H1 (cell line): ENCODE results near the gene MIER3. TPM values are rescaled to one million over a fixed set of nuclear protein-coding genes. Genes with fewer than 3 reads are reported as not detected.

Experiments
- CTCF ChIA-PET: fragments of 300-600 bp; sonication (Branson Sonifier 250); formaldehyde crosslinking; loops from one replicate; lab custom pipeline; 2021; ENCODE audit not compliant: partially characterized antibody; lab: Charles Lee
- POLR2A ChIA-PET: fragments of 300-600 bp; sonication (Branson Sonifier 250); formaldehyde crosslinking; loops from one replicate; lab custom pipeline; 2021; ENCODE audit warnings: inconsistent platforms; ENCODE audit not compliant: partially characterized antibody; lab: Charles Lee
- DNase-seq, 2 experiments: peaks; one replicate each; pipeline versions ENCODE4 v3.0.0 to v3.0.0-alpha.2; 2010 to 2022; ENCODE audit warnings: low spot score in 2 of 2, low read depth in 1 of 2, mixed read lengths in 1 of 2
- FAIRE-seq: peaks from 2 replicates; lab custom pipeline; 2011; peaks lifted over from hg19 to GRCh38; lab: Jason Lieb, UNC
- H2AFZ ChIP-seq: 2 replicates; pipeline ENCODE4 v1.8.1; 2012; ENCODE audit warnings: low read length, inconsistent platforms
- H2AK5ac ChIP-seq: 2 replicates; pipeline ENCODE4 v1.6.1; 2013; ENCODE audit warnings: low read depth, low read length
- H2BK120ac ChIP-seq: replicated peaks from 2 replicates; pipeline ENCODE3; 2013; ENCODE audit warnings: low read depth, low read length, inconsistent platforms
- H2BK12ac ChIP-seq: 2 replicates; pipeline ENCODE4 v1.6.1; 2013; ENCODE audit warnings: low read depth, low read length
- H2BK15ac ChIP-seq: 2 replicates; pipeline ENCODE4 v1.6.1; 2013; ENCODE audit warnings: low read length
- H2BK20ac ChIP-seq: 2 replicates; pipeline ENCODE4 v1.6.1; 2013; ENCODE audit warnings: low read length
- H2BK5ac ChIP-seq: 2 replicates; pipeline ENCODE4 v1.6.1; 2013; ENCODE audit warnings: low read depth, low read length
- H3K14ac ChIP-seq: 2 replicates; pipeline ENCODE4 v1.6.1; 2013; ENCODE audit warnings: inconsistent platforms; ENCODE audit not compliant: insufficient read length
- H3K18ac ChIP-seq: 2 replicates; pipeline ENCODE4 v1.6.1; 2013; ENCODE audit warnings: low read length; ENCODE audit errors: extremely low read depth
- H3K23ac ChIP-seq: 2 replicates; pipeline ENCODE4 v1.6.1; 2013; ENCODE audit warnings: inconsistent platforms; ENCODE audit not compliant: insufficient read length
- H3K23me2 ChIP-seq: 2 replicates; pipeline ENCODE4 v1.6.1; 2013; ENCODE audit warnings: low read depth, low read length
- H3K27ac ChIP-seq: 2 replicates; pipeline ENCODE4 v1.6.1; 2011; ENCODE audit warnings: low read depth, low read length, inconsistent platforms
- H3K27me3 ChIP-seq, 4 experiments: replicated peaks in 1 of 4; 1 replicate in 1 of 4; 2 replicates in 3 of 4; pipeline versions ENCODE4 v1.6.1 to v1.8.1; 2011 to 2013; ENCODE audit warnings: low read length in 3 of 4, mild to moderate bottlenecking in 3 of 4, inconsistent platforms in 2 of 4, mixed read lengths in 2 of 4, moderate library complexity in 1 of 4; ENCODE audit not compliant: control insufficient read depth in 3 of 4, insufficient read depth in 3 of 4; ENCODE audit errors: extremely low read depth in 1 of 4
- H3K36me3 ChIP-seq, 4 experiments: 2 replicates each; pipeline versions ENCODE4 v1.6.1 to v1.8.1; 2011 to 2013; ENCODE audit warnings: mild to moderate bottlenecking in 4 of 4, low read length in 3 of 4, moderate library complexity in 2 of 4, control low read depth in 1 of 4, inconsistent platforms in 1 of 4; ENCODE audit not compliant: insufficient read depth in 4 of 4, control insufficient read depth in 2 of 4
- H3K4ac ChIP-seq: replicated peaks from 2 replicates; pipeline ENCODE3; 2013; ENCODE audit warnings: low read length, low read depth, mixed read lengths, inconsistent platforms; ENCODE audit not compliant: insufficient read length
- H3K4me1 ChIP-seq, 4 experiments: replicated peaks in 1 of 4; 1 replicate in 1 of 4; 2 replicates in 3 of 4; pipeline versions ENCODE4 v1.6.1 to v1.8.1; 2011 to 2013; ENCODE audit warnings: low read length in 3 of 4, inconsistent platforms in 2 of 4, mixed read lengths in 1 of 4; ENCODE audit not compliant: insufficient read depth in 4 of 4, control insufficient read depth in 3 of 4
- H3K4me2 ChIP-seq, 2 experiments: 2 replicates each; pipeline versions ENCODE4 v1.6.1 to v1.8.1; 2011 to 2013; ENCODE audit warnings: low read depth in 2 of 2, low read length in 2 of 2, control low read depth in 1 of 2, inconsistent platforms in 1 of 2, mild to moderate bottlenecking in 1 of 2; ENCODE audit not compliant: insufficient read depth in 1 of 2
- H3K4me3 ChIP-seq, 4 experiments: fragments of 200-600, 300-600 bp in 1 of 4; sonication (generic), shearing (Covaris generic), sonication (Bioruptor Twin) in 1 of 4; 2 replicates each; pipeline versions ENCODE4 v1.5.1 to v1.8.1; 2011 to 2016; ENCODE audit warnings: low read length in 4 of 4, low read depth in 3 of 4, control low read depth in 2 of 4, inconsistent platforms in 2 of 4, mild to moderate bottlenecking in 2 of 4, mixed read lengths in 1 of 4, moderate library complexity in 1 of 4; ENCODE audit not compliant: insufficient read depth in 2 of 4; ENCODE audit errors: extremely low read depth in 1 of 4
- H3K56ac ChIP-seq: replicated peaks from 2 replicates; pipeline ENCODE3; 2013; ENCODE audit warnings: low read depth, mild to moderate bottlenecking, mixed read lengths, low read length, inconsistent platforms; ENCODE audit not compliant: insufficient read length
- H3K79me1 ChIP-seq: 2 replicates; pipeline ENCODE4 v1.6.1; 2013; ENCODE audit warnings: low read depth, low read length, control low read depth
- H3K79me2 ChIP-seq, 2 experiments: 2 replicates each; pipeline versions ENCODE4 v1.6.1 to v1.8.1; 2012 to 2013; ENCODE audit warnings: low read length in 2 of 2, mild to moderate bottlenecking in 2 of 2, inconsistent platforms in 1 of 2; ENCODE audit not compliant: insufficient read depth in 2 of 2, control insufficient read depth in 1 of 2
- H3K9ac ChIP-seq, 4 experiments: replicated peaks in 1 of 4; 1 replicate in 1 of 4; 2 replicates in 3 of 4; pipeline versions ENCODE4 v1.6.1 to v1.8.1; 2011 to 2013; ENCODE audit warnings: low read depth in 3 of 4, low read length in 3 of 4, control low read depth in 2 of 4, mild to moderate bottlenecking in 2 of 4, moderate library complexity in 2 of 4, inconsistent platforms in 1 of 4; ENCODE audit errors: extremely low read depth in 1 of 4
- H3K9me3 ChIP-seq, 2 experiments: 2 replicates each; pipeline versions ENCODE4 v1.6.1 to v1.8.1; 2012 to 2013; ENCODE audit warnings: mild to moderate bottlenecking in 2 of 2, moderate library complexity in 2 of 2, control low read depth in 1 of 2, inconsistent platforms in 1 of 2, low read depth in 1 of 2, low read length in 1 of 2, mixed read lengths in 1 of 2; ENCODE audit not compliant: insufficient read depth in 2 of 2
- H4K20me1 ChIP-seq, 2 experiments: replicated peaks in 1 of 2; 2 replicates each; pipeline versions ENCODE3 to v1.8.1; 2011 to 2013; ENCODE audit warnings: inconsistent platforms in 2 of 2, low read length in 2 of 2, mild to moderate bottlenecking in 1 of 2; ENCODE audit not compliant: insufficient read depth in 2 of 2, control insufficient read depth in 1 of 2
- H4K5ac ChIP-seq: 2 replicates; pipeline ENCODE4 v1.6.1; 2013; ENCODE audit warnings: low read length, low read depth, mixed read lengths, inconsistent platforms; ENCODE audit not compliant: insufficient read length
- H4K8ac ChIP-seq: 2 replicates; pipeline ENCODE4 v1.8.0; 2013; ENCODE audit warnings: mild to moderate bottlenecking, moderate library complexity, low read length, inconsistent platforms; ENCODE audit not compliant: insufficient read depth; ENCODE audit errors: extremely low read depth
- H4K91ac ChIP-seq: replicated peaks from 2 replicates; pipeline ENCODE3; 2013; ENCODE audit warnings: low read length, mixed read lengths, inconsistent platforms; ENCODE audit not compliant: insufficient read length
- BCL11A ChIP-seq, 2 experiments: IDR thresholded peaks; one replicate each; pipeline ENCODE4 v1.6.1; 2011; ENCODE audit warnings: low read depth in 2 of 2, low read length in 2 of 2, mild to moderate bottlenecking in 2 of 2
- FOSL1 ChIP-seq: IDR thresholded peaks from 2 replicates; pipeline ENCODE4 v1.6.1; 2011; ENCODE audit warnings: mild to moderate bottlenecking, low read depth, low read length, moderate library complexity; ENCODE audit not compliant: insufficient read depth
- GTF2F1 ChIP-seq: IDR thresholded peaks from 2 replicates; pipeline ENCODE4 v1.6.1; 2012; ENCODE audit warnings: low read depth, low read length, improper control_type of control experiment, borderline replicate concordance
- JUND ChIP-seq: IDR thresholded peaks from 2 replicates; pipeline ENCODE4 v1.6.1; 2011; ENCODE audit warnings: mild to moderate bottlenecking, improper control_type of control experiment, low read length
- MAFK ChIP-seq: IDR thresholded peaks from 2 replicates; pipeline ENCODE4 v1.6.1; 2012; ENCODE audit warnings: low read depth, mild to moderate bottlenecking, improper control_type of control experiment, low read length
- MAX ChIP-seq: IDR thresholded peaks from 2 replicates; pipeline ENCODE4 v1.6.1; 2012; ENCODE audit warnings: inconsistent platforms
- POLR2AphosphoS5 ChIP-seq: IDR thresholded peaks from 2 replicates; pipeline ENCODE4 v1.6.1; 2011; ENCODE audit warnings: low read depth, low read length
- POU5F1 ChIP-seq: IDR thresholded peaks from 2 replicates; pipeline ENCODE4 v1.6.1; 2011; ENCODE audit warnings: low read depth, mild to moderate bottlenecking, low read length, moderate library complexity
- RFX5 ChIP-seq: IDR thresholded peaks from 2 replicates; pipeline ENCODE4 v1.6.1; 2011; ENCODE audit warnings: low read depth, low read length, improper control_type of control experiment, borderline replicate concordance
- SAP30 ChIP-seq: fragments of 300-600 bp; sonication (generic); IDR thresholded peaks from 2 replicates; pipeline ENCODE4 v1.7.1; 2012; ENCODE audit warnings: low read length, moderate library complexity, mild to moderate bottlenecking, inconsistent platforms; ENCODE audit not compliant: insufficient read depth, insufficient replicate concordance
- TAF7 ChIP-seq: optimal IDR thresholded peaks from 2 replicates; pipeline ENCODE3; 2011; ENCODE audit warnings: low read depth, mild to moderate bottlenecking, inconsistent platforms, low read length, moderate library complexity, borderline replicate concordance
- WGBS, 2 experiments: shearing (Covaris generic) in 1 of 2; methylation state at CpG; one replicate each; pipeline versions ENCODE4 v1.1.6 to v1.1.7; 2013 to 2015; ENCODE audit warnings: low lambda C conversion rate in 2 of 2, mixed read lengths in 2 of 2, inconsistent platforms in 1 of 2, low coverage in 1 of 2, missing lambda C conversion rate in 1 of 2; ENCODE audit not compliant: insufficient replicate concordance in 2 of 2, insufficient coverage in 1 of 2, insufficient read length in 1 of 2; ENCODE audit errors: extremely low coverage in 1 of 2, missing lambda C conversion rate in 1 of 2; 5-methylcytosine and 5-hydroxymethylcytosine counted together
- polyA plus RNA-seq, 7 experiments: library from polyadenylated mRNA; depleted of rRNA in 3 of 7; stranded (reverse) in 5 of 7; unstranded in 2 of 7; fragments of >200 nt in 5 of 7; fragments of 200-250 nt in 2 of 7; gene quantifications; 1 replicate in 5 of 7; 2 replicates in 1 of 7; 4 replicates in 1 of 7; pipeline versions ENCODE4 v1.2.1 to v1.2.3, GENCODE V29; 2011 to 2013; ENCODE audit warnings: missing spikeins in 2 of 7, mixed read lengths in 2 of 7
- total RNA-seq: library from RNA; stranded (reverse); fragmentation: NEBNext Ultra II Directional; extraction: Animal tissue kit (Norgen Biotek cat#: 25700); gene quantifications from 2 replicates; pipeline ENCODE4 v1.2.1, GENCODE V29; 2021

Gene MIER3
- total and polyA plus RNA-seq, 2 of the 8 experiments (the other 6 are each of a cell fraction or from before 2014, with no cell fraction given), result 9.6 to 33.3 TPM

- H3K23ac ChIP-seq, result no peak overlapping the region
- H4K91ac ChIP-seq, result no peak overlapping the region
- H3K4me1 ChIP-seq, result no peaks in the 10 kb centered on the region
- H2BK15ac ChIP-seq, result no peak overlapping the region
- H3K4me2 ChIP-seq, result no peak overlapping the region
- H2BK120ac ChIP-seq, result no peak overlapping the region
- DNase-seq (no peak), FAIRE-seq (no peak)
- H2AK5ac ChIP-seq, result no peak overlapping the region
- H4K20me1 ChIP-seq, result no peaks in the 10 kb centered on the region
- H4K8ac ChIP-seq, result no peak overlapping the region
- no peak overlapping the region for H2BK20ac ChIP-seq
- WGBS, 2 experiments, result 88% methylated on average over 2 of the region's 2 CpGs; no CpG with 5 or more reads in 1 of the 2 experiments
- POLR2A ChIA-PET, result no interaction called here
- no peaks in the 10 kb centered on the region for H3K9me3 ChIP-seq
- no peak overlapping the region for H3K56ac ChIP-seq
- CTCF ChIA-PET, result interaction anchor here (0.8 to 1.5 kb wide), 3 partner anchors 14 to 102 kb away, joined by 3 to 5 read pairs (median 3); no protein-coding TSS in a partner anchor
- H2AFZ ChIP-seq, result no peak overlapping the region
- no peak overlapping the region for H2BK12ac ChIP-seq
- H3K27me3 ChIP-seq, result no peaks in the 10 kb centered on the region
- no peak overlapping the region for H2BK5ac ChIP-seq
- TF ChIP-seq FOSL1 (no peak), GTF2F1 (no peak), SAP30 (no peak), JUND (no peak), BCL11A (IDR thresholded peaks at IDR 0.05; ENCODE audit: low read depth in 2 of 2, low read length in 2 of 2) (no peak), POU5F1 (no peak), RFX5 (no peak), MAFK (no peak), POLR2AphosphoS5 (no peak), TAF7 (no peak), MAX (no peak)
- H3K79me1 ChIP-seq, result no peaks in the 10 kb centered on the region
- no peaks in the 10 kb centered on the region; the same call in none of the 2 replicates for H3K23me2 ChIP-seq
- no peak overlapping the region for H3K9ac ChIP-seq
- no peak overlapping the region for H3K4me3 ChIP-seq
- no peaks in the 10 kb centered on the region; a peak in 1 of 8 replicates for H3K36me3 ChIP-seq
- no peak overlapping the region for H3K14ac ChIP-seq
- no peak overlapping the region for H3K18ac ChIP-seq
- no peak overlapping the region for H4K5ac ChIP-seq
- H3K79me2 ChIP-seq, result no peaks in the 10 kb centered on the region
- no peak overlapping the region for H3K4ac ChIP-seq
- H3K27ac ChIP-seq, result no peak overlapping the region
Observed at GRCh38 chr5:56993241-56993640, 41.3 kb upstream of the MIER3 start.
